ENCODE data around the gene CPNE5. TPM values are rescaled to one million over a fixed set of nuclear protein-coding genes. Genes with fewer than 3 reads are reported as not detected.

Gene CPNE5
- total and polyA plus RNA-seq, 9 of the 15 experiments (the other 6 are each of a cell fraction or from before 2014, with no cell fraction given): 0.14 to 1.0 (median 0.46) TPM; not detected in 2

DNA sequence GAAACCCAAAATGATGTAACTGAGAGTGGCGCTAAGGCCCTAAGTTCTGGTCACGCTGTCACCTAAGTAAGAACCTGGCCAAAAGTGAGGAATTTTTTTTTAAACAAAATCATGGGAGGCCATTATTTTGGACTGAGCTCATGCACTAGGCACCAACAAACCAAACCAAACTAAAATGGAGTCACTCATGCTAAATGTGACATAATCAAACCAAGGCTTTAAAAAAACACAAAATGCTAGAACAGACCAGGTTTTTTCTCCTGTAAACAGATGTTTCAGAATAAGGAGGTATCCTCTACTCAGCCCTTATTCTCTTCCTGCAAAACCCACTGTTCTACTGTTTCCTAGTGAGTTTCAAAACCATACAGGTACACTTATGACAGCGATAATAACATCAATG, 45.4 kb upstream of the CPNE5 start (continued):
- TF ChIP-seq RBBP5 (IDR thresholded peaks at IDR 0.05; ENCODE audit: borderline replicate concordance, insufficient read depth, low read length, poor library complexity, severe bottlenecking) (no peak), NEUROD1 (IDR thresholded peaks at IDR 0.05; ENCODE audit: borderline replicate concordance, low read depth, low read length, partially characterized antibody) (no peak), CTBP1 (IDR thresholded peaks at IDR 0.05; ENCODE audit: borderline replicate concordance) (no peak), SMARCE1 (IDR thresholded peaks at IDR 0.05) (no peak), NFE2L1 (tag; IDR thresholded peaks at IDR 0.05; ENCODE audit: borderline replicate concordance, low read depth) (peak; percentile 58; the same call in 1 of the 2 replicates), HEY1 (CRISPR knock-in tag; IDR thresholded peaks at IDR 0.05; ENCODE audit: borderline replicate concordance) (no peak), U2AF2 (optimal IDR thresholded peaks at IDR 0.05; ENCODE audit: low read depth, low read length) (no peak), NFRKB (IDR thresholded peaks at IDR 0.05; ENCODE audit: low read depth) (no peak), NCOA1 (IDR thresholded peaks at IDR 0.05; ENCODE audit: low read depth) (no peak), KAT8 (IDR thresholded peaks at IDR 0.05; ENCODE audit: low read depth) (no peak), WHSC1 (IDR thresholded peaks at IDR 0.05; ENCODE audit: low read length) (no peak), LARP7 (IDR thresholded peaks at IDR 0.05) (no peak), DMBX1 (CRISPR knock-in tag; IDR thresholded peaks at IDR 0.05; ENCODE audit: borderline replicate concordance) (peak; percentile 98), ZNF766 (CRISPR knock-in tag; conservative IDR thresholded peaks at IDR 0.05) (peak; percentile 78; the same call in 1 of the 2 replicates), ZNF121 (CRISPR knock-in tag; conservative IDR thresholded peaks at IDR 0.05) (no peak), NUFIP1 (IDR thresholded peaks at IDR 0.05; ENCODE audit: partially characterized antibody) (no peak), ZNF197 (CRISPR knock-in tag; IDR thresholded peaks at IDR 0.05; ENCODE audit: low read depth) (peak; percentile 80)
- TF ChIP-seq, protein P1, sequence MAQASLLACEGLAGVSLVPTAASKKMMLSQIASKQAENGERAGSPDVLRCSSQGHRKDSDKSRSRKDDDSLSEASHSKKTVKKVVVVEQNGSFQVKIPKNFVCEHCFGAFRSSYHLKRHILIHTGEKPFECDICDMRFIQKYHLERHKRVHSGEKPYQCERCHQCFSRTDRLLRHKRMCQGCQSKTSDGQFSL (CRISPR knock-in tag; IDR thresholded peaks at IDR 0.05): no peak
- TF ChIP-seq, protein P1 (tag; IDR thresholded peaks at IDR 0.05): peak in 1 of 2 experiments; percentile 96; a peak in 2 of 4 replicates
- TF ChIP-seq, protein P2, sequence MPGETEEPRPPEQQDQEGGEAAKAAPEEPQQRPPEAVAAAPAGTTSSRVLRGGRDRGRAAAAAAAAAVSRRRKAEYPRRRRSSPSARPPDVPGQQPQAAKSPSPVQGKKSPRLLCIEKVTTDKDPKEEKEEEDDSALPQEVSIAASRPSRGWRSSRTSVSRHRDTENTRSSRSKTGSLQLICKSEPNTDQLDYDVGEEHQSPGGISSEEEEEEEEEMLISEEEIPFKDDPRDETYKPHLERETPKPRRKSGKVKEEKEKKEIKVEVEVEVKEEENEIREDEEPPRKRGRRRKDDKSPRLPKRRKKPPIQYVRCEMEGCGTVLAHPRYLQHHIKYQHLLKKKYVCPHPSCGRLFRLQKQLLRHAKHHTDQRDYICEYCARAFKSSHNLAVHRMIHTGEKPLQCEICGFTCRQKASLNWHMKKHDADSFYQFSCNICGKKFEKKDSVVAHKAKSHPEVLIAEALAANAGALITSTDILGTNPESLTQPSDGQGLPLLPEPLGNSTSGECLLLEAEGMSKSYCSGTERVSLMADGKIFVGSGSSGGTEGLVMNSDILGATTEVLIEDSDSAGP (CRISPR knock-in tag; IDR thresholded peaks at IDR 0.05): no peak
- TF ChIP-seq, protein P3, sequence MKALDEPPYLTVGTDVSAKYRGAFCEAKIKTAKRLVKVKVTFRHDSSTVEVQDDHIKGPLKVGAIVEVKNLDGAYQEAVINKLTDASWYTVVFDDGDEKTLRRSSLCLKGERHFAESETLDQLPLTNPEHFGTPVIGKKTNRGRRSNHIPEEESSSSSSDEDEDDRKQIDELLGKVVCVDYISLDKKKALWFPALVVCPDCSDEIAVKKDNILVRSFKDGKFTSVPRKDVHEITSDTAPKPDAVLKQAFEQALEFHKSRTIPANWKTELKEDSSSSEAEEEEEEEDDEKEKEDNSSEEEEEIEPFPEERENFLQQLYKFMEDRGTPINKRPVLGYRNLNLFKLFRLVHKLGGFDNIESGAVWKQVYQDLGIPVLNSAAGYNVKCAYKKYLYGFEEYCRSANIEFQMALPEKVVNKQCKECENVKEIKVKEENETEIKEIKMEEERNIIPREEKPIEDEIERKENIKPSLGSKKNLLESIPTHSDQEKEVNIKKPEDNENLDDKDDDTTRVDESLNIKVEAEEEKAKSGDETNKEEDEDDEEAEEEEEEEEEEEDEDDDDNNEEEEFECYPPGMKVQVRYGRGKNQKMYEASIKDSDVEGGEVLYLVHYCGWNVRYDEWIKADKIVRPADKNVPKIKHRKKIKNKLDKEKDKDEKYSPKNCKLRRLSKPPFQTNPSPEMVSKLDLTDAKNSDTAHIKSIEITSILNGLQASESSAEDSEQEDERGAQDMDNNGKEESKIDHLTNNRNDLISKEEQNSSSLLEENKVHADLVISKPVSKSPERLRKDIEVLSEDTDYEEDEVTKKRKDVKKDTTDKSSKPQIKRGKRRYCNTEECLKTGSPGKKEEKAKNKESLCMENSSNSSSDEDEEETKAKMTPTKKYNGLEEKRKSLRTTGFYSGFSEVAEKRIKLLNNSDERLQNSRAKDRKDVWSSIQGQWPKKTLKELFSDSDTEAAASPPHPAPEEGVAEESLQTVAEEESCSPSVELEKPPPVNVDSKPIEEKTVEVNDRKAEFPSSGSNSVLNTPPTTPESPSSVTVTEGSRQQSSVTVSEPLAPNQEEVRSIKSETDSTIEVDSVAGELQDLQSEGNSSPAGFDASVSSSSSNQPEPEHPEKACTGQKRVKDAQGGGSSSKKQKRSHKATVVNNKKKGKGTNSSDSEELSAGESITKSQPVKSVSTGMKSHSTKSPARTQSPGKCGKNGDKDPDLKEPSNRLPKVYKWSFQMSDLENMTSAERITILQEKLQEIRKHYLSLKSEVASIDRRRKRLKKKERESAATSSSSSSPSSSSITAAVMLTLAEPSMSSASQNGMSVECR (CRISPR knock-in tag; IDR thresholded peaks at IDR 0.05): no peak
- TF ChIP-seq, protein P4, sequence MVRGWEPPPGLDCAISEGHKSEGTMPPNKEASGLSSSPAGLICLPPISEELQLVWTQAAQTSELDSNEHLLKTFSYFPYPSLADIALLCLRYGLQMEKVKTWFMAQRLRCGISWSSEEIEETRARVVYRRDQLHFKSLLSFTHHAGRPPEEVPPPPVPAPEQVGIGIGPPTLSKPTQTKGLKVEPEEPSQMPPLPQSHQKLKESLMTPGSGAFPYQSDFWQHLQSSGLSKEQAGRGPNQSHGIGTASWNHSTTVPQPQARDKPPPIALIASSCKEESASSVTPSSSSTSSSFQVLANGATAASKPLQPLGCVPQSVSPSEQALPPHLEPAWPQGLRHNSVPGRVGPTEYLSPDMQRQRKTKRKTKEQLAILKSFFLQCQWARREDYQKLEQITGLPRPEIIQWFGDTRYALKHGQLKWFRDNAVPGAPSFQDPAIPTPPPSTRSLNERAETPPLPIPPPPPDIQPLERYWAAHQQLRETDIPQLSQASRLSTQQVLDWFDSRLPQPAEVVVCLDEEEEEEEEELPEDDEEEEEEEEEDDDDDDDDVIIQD (CRISPR knock-in tag; IDR thresholded peaks at IDR 0.05): peak; percentile 70; the same call in 1 of the 2 replicates
